ENCODE measurements around the gene GSTP1. TPM values are rescaled to one million over a fixed set of nuclear protein-coding genes. Genes with fewer than 3 reads are reported as not detected.

Gene GSTP1
- total RNA-seq: 100 to 1,000 TPM; 469 to 810 (median 596) TPM

DNA sequence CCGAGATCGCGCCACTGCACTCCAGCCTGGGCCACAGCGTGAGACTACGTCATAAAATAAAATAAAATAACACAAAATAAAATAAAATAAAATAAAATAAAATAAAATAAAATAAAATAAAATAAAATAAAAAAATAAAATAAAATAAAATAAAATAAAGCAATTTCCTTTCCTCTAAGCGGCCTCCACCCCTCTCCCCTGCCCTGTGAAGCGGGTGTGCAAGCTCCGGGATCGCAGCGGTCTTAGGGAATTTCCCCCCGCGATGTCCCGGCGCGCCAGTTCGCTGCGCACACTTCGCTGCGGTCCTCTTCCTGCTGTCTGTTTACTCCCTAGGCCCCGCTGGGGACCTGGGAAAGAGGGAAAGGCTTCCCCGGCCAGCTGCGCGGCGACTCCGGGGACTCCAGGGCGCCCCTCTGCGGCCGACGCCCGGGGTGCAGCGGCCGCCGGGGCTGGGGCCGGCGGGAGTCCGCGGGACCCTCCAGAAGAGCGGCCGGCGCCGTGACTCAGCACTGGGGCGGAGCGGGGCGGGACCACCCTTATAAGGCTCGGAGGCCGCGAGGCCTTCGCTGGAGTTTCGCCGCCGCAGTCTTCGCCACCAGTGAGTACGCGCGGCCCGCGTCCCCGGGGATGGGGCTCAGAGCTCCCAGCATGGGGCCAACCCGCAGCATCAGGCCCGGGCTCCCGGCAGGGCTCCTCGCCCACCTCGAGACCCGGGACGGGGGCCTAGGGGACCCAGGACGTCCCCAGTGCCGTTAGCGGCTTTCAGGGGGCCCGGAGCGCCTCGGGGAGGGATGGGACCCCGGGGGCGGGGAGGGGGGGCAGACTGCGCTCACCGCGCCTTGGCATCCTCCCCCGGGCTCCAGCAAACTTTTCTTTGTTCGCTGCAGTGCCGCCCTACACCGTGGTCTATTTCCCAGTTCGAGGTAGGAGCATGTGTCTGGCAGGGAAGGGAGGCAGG lies at the start of gene GSTP1:
Gene GSTP1, plus strand, starts transcription at position 566 of the 958 bp plus-strand sequence. Its CDS starts 32 bp downstream, at position 598.
- Histone ChIP-seq H3K4me1 (peaks cover 13 to 36% (median 25%) of the 10 kb centered on the region in 4 donors), H3K9me3 (no peaks in the 10 kb centered on the region), H3K27me3 (peaks cover 0 to under 1% (median 0%) of the 10 kb centered on the region in 4 donors), H3K27ac (replicated peaks in 1 of 4) (peak within 1 kb of the TSS; percentile 97 to 100 (median 98)), H3K36me3 (peaks cover 5 to 40% (median 36%) of the 10 kb centered on the region in 4 donors), H3K4me3 (peak within 1 kb of the TSS; percentile 76 to 98 (median 94))
- TF ChIP-seq POLR2A (IDR thresholded peaks at IDR 0.05; ENCODE audit: low read depth) (peak; percentile 73), POLR2AphosphoS5 (IDR thresholded peaks at IDR 0.05) (peak; percentile 91 to 98), EP300 (IDR thresholded peaks at IDR 0.05) (no peak), CTCF (IDR thresholded peaks at IDR 0.05) (peak; percentile 81 to 93 (median 82))
- DNase-seq (ENCODE audit: extremely low spot score): peak; percentile 96
- WGBS: 3% methylated on average over 63 of the region's 81 CpGs
- intact Hi-C loops (cut with DNase I): no loop called here

DNA sequence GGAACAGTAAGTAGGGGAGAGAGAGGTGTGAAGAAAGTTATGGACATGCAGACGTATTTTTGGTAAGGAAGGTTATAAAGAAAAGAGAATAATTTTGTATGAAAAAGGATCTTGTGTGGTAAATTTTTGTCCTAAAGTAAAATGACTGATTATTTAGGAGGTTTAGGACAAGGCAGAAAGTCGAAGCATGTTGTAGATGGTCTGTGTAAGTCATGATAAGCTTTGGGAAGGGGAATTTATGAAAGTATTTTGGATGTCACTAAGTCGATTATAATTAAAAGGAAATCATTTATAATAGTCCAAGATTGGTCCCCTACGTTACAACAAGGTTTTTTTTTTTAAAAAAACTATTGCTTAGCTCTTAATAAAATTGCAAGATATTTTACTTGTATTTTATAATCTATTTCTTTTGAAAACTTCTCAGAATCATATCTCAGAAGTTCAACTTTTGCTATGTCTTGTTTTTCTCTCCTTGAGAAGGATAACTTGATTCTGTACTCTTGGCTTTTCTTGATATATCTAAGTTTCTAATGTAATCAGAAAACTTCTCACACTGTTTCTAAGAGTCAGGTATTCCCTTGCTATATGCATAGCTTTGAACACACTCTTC lies 49.4 kb upstream of the GSTP1 start:
- no peak for DNase-seq (ENCODE audit: extremely low spot score)
- no peak overlapping the region for H3K27ac ChIP-seq (replicated peaks in 1 of 4)
- no peak overlapping the region for H3K4me3 ChIP-seq
- TF ChIP-seq POLR2A (IDR thresholded peaks at IDR 0.05; ENCODE audit: low read depth): no peak
- no peak for TF ChIP-seq EP300 (IDR thresholded peaks at IDR 0.05)
- TF ChIP-seq POLR2AphosphoS5 (IDR thresholded peaks at IDR 0.05): no peak
- no peak for TF ChIP-seq CTCF (IDR thresholded peaks at IDR 0.05)
- H3K36me3 ChIP-seq: no peaks in the 10 kb centered on the region
- 36% methylated on average over 4 of the region's 4 CpGs for WGBS
- H3K9me3 ChIP-seq: no peaks in the 10 kb centered on the region
- peaks cover 0 to 3% (median 0%) of the 10 kb centered on the region in 4 donors for H3K27me3 ChIP-seq
- intact Hi-C loops (cut with DNase I): no loop called here
- no peaks in the 10 kb centered on the region for H3K4me1 ChIP-seq

DNA sequence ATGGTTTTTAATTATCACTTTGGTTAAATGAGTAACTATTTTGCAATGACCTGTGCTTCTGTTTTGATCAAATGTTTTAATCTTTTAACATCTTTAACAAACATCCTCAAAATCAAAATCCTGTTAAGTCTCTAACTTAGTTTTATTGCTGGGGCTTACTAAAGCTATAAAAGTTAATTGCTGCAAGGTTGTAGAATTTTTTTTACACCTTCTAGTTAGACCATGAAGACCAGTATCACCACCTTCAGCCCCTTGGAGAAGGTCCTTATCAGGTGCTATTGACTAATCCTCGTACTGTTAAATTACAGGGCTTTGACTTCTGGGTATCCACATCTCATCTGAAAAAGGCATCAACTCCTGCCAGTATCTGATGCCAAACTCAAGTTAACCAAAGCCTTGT lies 48.1 kb upstream of the GSTP1 start:
- TF ChIP-seq POLR2A (IDR thresholded peaks at IDR 0.05; ENCODE audit: low read depth) (no peak), POLR2AphosphoS5 (IDR thresholded peaks at IDR 0.05) (no peak), EP300 (IDR thresholded peaks at IDR 0.05) (no peak), CTCF (IDR thresholded peaks at IDR 0.05) (no peak)
- Histone ChIP-seq H3K36me3 (no peaks in the 10 kb centered on the region), H3K4me3 (no peak overlapping the region), H3K27me3 (no peaks in the 10 kb centered on the region), H3K9me3 (no peaks in the 10 kb centered on the region), H3K27ac (replicated peaks in 1 of 4) (no peak overlapping the region), H3K4me1 (no peaks in the 10 kb centered on the region)
- DNase-seq (ENCODE audit: extremely low spot score): no peak
- intact Hi-C loops (cut with DNase I): no loop called here
- 82% methylated on average over 1 of the region's 1 CpG for WGBS

- intact Hi-C loops (cut with DNase I): no loop called here
- no peak overlapping the region for H3K4me3 ChIP-seq
- H3K4me1 ChIP-seq: no peaks in the 10 kb centered on the region
- H3K36me3 ChIP-seq: no peaks in the 10 kb centered on the region
- no peak overlapping the region for H3K27ac ChIP-seq (replicated peaks in 1 of 4)
- WGBS: 69% methylated on average over 6 of the region's 6 CpGs
- no peaks in the 10 kb centered on the region for H3K27me3 ChIP-seq
- no peak for TF ChIP-seq EP300 (IDR thresholded peaks at IDR 0.05)
- TF ChIP-seq POLR2AphosphoS5 (IDR thresholded peaks at IDR 0.05): no peak
- TF ChIP-seq CTCF (IDR thresholded peaks at IDR 0.05): no peak
- no peak for TF ChIP-seq POLR2A (IDR thresholded peaks at IDR 0.05; ENCODE audit: low read depth)
- DNase-seq (ENCODE audit: extremely low spot score): no peak
- no peaks in the 10 kb centered on the region for H3K9me3 ChIP-seq
These were observed 45.3 kb upstream of the GSTP1 start for GRCh38 chr11:67538306-67538705.
